Activated CD8-positive, alpha-beta memory T cell treated with anti-CD3 and anti-CD28 coated beads, Interleukin-2, amount 50 U/mL, for 4 hours (primary cell): ENCODE results near the gene MARVELD1.

Source experiments
- DNase-seq: peaks from one replicate; pipeline ENCODE4 v3.0.0-alpha.2; 2020

MARVELD1 gene

GRCh38 chr10:97759158-97759887 is 45.8 kb downstream of the MARVELD1 start:
- DNase-seq = peak; percentile 51

- no peak for DNase-seq
Observed at GRCh38 chr10:97759946-97760345, 46.4 kb downstream of the MARVELD1 start.

GRCh38 chr10:97760461-97761257 is 47.1 kb downstream of the MARVELD1 start:
- no peak for DNase-seq

GRCh38 chr10:97761331-97761865 is 47.9 kb downstream of the MARVELD1 start:
- DNase-seq = no peak

GRCh38 chr10:97762056-97762455 is 48.5 kb downstream of the MARVELD1 start:
- no peak for DNase-seq

GRCh38 chr10:97762816-97763215 is 49.3 kb downstream of the MARVELD1 start:
- DNase-seq = no peak

- DNase-seq = no peak
Observed at GRCh38 chr10:97763411-97763810, 49.9 kb downstream of the MARVELD1 start.

GRCh38 chr10:97763947-97764346 is 50.4 kb downstream of the MARVELD1 start:
- DNase-seq = no peak

- no peak for DNase-seq
Observed at GRCh38 chr10:97764519-97764931, 51.0 kb downstream of the MARVELD1 start.

GRCh38 chr10:97765201-97765600 is 51.7 kb downstream of the MARVELD1 start:
- DNase-seq = no peak

GRCh38 chr10:97766106-97766810 is 52.7 kb downstream of the MARVELD1 start:
- DNase-seq = no peak

- DNase-seq = no peak
Observed at GRCh38 chr10:97766996-97767924, 53.7 kb downstream of the MARVELD1 start.
